ENCODE results near the gene ZBED6.
"Not testable (repeated sequence)": the region's sequence is repeated elsewhere in the genome, so short reads cannot be mapped to it uniquely, and the experiment has no call there.

Gene ZBED6

DNA sequence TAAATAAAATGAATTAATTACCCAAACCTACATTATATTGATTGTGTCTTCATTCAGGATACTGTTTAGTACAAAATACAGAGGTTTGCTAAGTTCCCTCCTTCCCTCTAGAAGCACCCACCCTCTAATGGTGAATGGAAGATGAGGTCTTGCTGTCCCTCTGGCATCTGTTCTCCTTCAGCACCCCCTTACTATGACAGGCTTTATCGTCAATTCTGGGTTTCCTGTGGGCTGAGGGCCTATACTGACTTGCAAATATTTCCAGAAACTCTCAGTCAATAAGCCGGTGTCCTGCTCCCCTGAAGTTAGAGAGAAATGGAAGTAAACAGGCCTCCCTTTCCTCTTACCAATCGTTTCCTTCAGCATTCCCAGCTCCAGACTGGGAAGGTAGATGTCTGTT, 17.3 kb upstream of the ZBED6 start:
- FAIRE-seq (no peak), DNase-seq (ENCODE audit: extremely low spot score, insufficient read length, low read depth) (no peak)

DNA sequence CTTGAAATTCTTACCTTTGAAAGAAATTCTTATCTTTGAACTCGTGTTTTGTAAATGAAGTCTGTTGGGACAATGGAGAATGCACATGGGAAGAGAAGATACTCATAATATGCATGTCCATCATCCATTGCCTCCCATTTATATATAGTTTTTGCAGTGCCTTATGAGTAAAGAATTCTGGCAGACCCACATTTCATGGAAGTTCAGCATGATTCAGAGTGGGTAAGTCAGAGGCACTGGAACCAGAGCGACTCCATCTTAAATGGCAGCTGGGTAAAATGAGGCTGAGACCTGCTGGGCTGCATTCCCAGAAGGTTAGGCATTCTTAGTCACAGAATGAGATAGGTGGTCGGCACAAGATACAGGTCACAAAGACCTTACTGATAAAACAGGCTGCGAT, 16.6 kb upstream of the ZBED6 start:
- FAIRE-seq (no peak), DNase-seq (ENCODE audit: extremely low spot score, insufficient read length, low read depth) (no peak)

DNA sequence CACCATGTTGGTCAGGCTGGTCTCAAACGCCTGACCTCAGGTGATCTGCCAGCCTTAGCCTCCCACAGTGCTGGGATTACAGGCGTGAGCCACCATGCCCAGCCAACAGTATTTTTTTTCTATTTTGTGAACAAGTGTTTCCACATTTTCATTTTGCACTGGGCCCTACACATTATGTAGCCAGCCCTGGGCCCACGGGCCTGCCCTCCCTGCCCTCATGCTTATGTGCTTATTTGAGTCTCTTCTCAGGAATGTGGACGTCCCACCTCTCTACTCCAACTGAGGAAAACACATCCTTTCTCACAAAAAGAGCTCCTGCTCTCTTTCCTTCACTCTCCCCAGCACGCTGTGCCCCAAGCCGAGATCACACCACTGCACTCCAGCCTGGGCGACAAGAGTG, 13.5 kb upstream of the ZBED6 start:
- no peak for DNase-seq (ENCODE audit: extremely low spot score, insufficient read length, low read depth)
- FAIRE-seq, result no peak

DNA sequence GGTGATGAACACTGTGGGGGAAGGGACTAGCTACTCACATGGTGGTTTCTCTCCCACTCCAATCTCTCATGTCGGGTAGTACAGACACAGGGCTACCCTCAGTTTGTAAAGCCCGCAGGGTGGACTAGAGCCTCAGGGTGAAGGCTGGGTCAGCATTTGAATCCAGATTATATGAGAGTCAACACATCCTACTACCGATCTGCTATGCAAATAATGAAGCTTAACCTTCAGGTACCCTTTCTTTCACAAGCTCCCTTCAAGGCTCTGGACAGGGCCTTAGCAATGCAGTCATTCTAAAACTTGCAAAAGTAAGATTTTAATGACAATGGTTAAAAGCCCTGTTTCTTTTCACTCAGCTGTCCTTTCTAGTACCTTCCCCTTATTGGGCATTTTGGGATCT, 5.5 kb upstream of the ZBED6 start:
- FAIRE-seq (no peak), DNase-seq (ENCODE audit: extremely low spot score, insufficient read length, low read depth) (no peak)

DNA sequence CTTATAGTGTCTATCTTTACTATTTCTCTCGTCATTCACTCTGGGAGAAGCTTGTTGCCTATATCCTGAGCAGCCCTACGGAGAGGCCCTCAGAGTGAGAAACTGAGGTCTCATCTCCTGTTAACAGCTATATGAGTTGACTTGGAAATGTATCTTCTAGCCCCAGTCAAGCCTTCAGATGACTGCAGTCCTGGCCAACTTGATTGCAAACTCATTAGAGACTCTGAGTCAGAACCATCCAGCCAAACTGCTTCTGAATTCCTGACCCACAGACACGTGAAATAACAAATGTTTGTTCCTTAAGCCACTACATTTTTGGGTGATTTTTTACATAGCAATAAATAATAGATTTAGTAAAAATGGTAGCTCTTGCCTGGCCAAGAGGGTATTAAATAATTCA, 3.9 kb upstream of the ZBED6 start:
- DNase-seq (ENCODE audit: extremely low spot score, insufficient read length, low read depth) (no peak), FAIRE-seq (no peak)

DNA sequence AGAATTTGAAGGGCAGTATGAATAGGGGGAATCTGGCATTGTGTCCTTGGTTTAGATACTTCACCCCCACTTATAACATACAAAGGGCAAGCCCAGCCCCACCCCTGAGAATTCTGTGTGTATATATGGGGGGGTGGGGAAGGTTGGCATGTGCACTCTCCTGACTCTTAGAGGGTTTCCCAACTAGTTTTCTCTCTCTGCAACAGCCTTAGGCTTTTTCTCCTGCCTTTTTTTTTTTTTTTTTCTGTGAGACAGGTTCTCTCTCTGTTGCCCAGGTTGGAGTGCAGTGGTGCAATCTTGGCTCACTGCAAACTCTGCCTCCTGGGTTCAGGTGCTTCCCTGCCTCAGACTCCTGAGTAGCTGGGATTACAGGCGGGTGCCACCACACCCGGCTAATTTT, 2.9 kb upstream of the ZBED6 start:
- no peak for DNase-seq (ENCODE audit: extremely low spot score, insufficient read length, low read depth)
- FAIRE-seq, result no peak

DNA sequence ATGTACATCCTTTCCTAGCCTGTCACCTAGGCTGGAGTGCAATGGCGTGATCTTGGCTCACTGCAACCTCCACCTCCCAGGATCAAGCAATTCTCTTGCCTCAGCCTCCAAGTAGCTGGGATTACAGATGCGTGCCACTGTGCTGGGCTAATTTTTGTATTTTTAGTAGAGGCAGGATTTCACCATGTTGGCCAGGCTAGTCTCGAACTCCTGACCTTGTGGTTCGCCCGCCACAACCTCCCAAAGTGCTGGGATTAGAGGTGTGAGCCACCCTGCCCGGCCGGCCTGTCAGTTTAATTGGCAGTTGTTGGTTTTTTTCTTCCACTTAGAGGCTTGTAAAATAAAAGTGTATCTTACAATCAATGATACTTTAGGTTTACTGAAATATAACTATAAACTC, 1.9 kb upstream of the ZBED6 start:
- FAIRE-seq; DNase-seq (ENCODE audit: extremely low spot score, insufficient read length, low read depth): not testable (repeated sequence)

DNA sequence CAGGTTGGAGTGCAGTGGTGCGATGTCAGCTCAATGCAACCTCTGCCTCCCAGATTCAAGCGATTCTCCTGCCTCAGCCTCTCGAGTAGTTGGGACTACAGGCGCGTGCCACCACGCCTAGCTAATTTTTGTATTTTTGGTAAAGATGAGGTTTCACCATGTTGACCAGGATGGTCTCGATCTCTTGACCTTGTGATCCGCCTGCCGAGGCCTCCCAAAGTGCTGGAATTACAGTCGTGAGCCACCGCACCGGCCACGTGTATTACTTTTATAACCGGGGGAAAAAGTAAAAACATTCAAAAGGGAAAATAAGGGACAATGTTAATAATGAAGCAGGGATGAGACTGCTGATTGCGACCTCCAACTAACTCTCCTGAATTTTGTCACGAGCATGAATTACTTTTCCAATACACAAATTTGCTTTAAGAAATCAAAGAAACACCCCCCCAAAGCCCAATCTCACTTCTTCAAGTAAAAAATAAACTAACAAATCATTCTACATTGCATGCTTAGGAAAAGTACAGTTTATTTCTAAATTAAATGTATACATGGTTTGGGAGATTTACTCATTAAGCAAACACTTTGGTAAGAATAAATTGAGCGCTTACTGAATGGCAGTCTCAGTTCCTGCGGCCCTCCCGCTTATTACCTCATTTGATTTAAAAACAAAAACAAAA, 521 bp upstream of the ZBED6 start:
- DNase-seq (ENCODE audit: extremely low spot score, insufficient read length, low read depth) (no peak), FAIRE-seq (no peak)

DNA sequence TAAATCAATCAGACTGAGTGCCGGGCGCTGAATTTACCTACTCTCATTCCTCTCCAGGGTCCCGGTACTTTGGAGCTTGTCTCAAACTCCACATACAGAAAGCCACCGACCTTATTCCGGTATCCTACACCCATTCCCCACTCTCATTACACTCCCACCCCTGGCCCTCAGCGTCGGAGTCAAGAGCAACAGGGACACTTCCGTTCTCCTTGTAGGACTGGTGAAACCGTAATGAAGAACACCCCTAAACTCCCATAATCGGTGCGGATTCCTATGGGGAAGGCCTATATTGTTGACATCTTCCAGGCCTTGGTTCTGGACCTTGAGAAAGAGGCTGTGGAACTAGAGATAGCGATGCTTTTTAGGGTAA, 798 bp downstream of the ZBED6 start:
- FAIRE-seq (no peak), DNase-seq (ENCODE audit: extremely low spot score, insufficient read length, low read depth) (no peak)

DNA sequence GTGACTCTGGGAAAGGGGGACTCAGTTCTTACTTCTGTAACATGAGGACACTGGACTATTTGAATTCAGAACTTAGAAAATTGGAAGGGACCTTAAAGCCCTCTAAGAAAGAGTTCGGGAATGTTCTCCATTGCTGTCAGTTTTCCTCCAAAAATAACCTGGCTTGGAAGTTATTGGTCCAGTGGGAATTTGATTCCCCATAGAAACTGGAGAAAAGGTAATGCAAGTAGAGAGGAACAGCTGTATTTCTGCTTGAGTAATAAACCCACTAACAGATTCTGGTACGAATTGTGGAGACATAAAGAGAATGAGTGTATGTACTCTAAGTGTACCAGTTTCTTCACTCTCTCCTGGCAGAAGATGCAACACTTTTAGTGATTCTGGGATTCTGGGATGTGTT, 1.8 kb downstream of the ZBED6 start:
- FAIRE-seq, result no peak

DNA sequence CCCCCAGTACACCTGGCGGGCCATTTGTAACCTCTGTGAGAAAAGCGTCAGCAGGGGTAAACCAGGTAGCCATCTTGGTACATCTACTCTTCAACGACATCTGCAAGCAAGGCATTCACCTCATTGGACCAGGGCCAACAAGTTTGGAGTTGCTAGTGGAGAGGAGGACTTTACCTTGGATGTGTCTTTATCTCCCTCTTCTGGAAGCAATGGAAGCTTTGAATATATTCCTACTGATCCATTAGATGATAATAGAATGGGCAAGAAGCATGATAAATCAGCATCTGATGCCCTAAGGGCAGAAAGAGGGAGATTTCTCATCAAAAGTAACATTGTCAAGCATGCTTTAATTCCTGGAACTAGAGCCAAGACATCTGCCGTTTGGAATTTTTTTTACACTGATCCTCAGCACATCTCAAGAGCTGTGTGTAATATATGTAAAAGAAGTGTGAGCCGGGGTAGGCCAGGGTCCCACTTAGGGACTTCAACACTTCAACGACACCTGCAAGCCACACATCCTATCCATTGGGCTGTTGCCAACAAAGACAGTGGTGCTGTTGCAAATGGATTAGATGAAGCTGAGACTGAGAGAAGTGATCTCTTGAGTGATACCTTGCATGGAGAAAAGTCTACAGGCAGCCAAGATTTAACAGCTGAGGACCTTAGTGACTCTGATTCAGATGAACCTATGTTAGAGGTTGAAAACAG, 2.7 kb downstream of the ZBED6 start:
- DNase-seq (ENCODE audit: extremely low spot score, insufficient read length, low read depth) (no peak), FAIRE-seq (no peak)

More for the DNA sequence above, 1.8 kb downstream of the ZBED6 start:
- DNase-seq (ENCODE audit: extremely low spot score, insufficient read length, low read depth), result no peak

DNA sequence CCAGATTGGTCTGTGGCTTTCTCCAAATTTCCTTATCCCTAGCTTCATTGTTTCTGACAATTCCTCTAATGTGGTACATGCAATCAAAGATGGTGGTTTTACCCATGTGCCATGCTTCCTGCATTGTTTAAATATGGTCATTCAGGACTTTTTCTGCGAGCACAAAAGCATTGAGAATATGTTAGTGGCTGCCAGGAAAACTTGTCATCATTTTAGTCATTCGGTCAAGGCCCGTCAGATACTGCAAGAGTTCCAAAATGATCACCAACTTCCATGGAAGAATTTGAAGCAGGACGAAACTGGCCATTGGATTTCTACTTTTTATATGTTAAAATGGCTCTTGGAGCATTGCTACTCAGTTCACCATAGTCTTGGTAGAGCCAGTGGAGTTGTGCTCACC, 3.7 kb downstream of the ZBED6 start:
- no peak for DNase-seq (ENCODE audit: extremely low spot score, insufficient read length, low read depth)
- FAIRE-seq, result no peak

DNA sequence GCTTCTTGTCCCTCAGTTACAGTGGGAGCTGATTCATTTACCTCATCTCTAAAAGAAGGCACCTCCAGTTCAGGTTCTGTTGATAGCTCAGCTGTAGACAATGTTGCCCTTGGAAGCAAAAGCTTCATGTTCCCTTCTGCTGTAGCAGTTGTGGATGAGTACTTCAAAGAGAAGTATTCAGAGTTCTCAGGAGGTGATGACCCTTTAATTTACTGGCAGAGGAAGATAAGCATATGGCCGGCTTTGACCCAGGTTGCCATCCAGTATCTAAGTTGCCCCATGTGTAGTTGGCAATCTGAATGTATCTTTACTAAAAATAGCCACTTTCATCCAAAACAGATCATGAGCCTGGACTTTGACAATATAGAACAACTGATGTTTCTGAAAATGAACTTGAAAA, 4.5 kb downstream of the ZBED6 start:
- FAIRE-seq (no peak), DNase-seq (ENCODE audit: extremely low spot score, insufficient read length, low read depth) (no peak)

DNA sequence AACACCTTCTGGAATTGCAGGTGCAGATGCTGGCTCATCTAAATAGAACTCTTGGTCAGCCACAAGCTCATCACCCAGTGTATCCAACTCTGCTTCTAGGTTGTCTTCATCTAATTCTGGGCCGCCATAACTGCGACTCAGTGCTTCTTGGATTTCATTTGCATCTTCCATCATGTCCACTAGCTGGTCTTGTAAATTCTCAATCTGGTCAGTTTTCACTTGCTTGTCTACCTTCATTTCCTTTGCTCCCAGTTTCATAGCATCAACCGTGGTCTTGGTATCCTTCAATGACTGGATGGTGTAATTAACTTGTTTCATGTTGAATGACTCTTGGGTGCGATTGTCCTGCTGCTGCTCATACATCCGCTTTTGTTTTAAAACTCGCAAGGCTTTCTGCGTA, 10.3 kb downstream of the ZBED6 start:
- DNase-seq (ENCODE audit: extremely low spot score, insufficient read length, low read depth) (no peak), FAIRE-seq (no peak)

DNA sequence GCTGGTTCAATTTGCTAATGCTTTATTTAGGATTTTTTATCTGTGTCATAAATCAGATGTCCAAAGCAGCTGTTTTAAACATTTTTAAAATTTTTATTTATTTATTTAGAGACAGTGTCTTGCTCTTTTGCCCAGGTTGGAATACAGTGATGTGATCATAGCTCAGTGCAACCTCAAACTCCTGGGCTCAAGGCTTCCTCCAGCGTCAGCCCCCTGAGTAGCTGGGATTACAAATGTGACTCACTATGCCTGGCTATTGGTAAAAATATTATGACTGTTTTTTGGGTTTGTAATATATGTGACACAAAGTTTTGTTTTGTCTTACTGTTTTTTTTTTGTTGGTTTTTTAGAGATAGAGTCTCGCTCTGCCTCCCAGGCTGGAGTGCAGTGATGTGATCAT, 11.8 kb downstream of the ZBED6 start:
- DNase-seq (ENCODE audit: extremely low spot score, insufficient read length, low read depth), result no peak
- FAIRE-seq, result no peak

DNA sequence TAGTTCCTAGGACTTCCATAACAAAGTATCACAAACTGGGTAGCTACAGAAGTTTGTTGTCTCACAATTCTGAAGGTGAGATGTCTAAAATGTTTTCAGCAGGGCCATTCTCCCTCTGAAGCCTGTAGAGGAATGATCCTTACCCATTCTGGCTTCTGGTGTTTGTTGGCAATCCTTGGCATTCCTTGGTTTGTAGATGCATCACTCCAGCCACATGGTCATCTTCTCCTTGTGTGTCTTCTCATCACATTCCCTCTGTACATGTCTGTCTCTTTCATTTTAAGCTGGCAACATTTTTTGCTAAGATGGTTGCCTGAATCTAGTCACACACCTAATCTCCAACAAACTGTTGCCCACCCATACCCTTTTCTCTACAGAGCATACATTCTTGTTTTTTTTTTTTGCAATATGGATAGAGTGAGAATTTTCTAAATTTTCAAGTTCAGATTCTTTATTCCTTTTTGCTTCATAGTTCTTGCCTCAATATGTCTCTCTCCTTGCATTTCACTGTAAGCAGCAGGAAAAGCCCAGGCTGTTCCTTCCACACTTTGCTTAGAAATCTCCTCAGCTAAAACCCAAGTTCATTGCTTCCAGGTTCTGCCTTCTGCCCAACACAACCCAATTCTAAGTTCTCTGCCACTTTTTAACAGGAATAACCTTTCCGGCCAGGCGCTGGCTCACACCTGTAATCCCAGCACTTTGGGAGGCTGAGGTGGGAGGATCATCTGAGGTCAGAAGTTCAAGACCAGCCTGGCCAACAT, 18.3 kb downstream of the ZBED6 start:
- DNase-seq (ENCODE audit: extremely low spot score, insufficient read length, low read depth), result no peak

DNA sequence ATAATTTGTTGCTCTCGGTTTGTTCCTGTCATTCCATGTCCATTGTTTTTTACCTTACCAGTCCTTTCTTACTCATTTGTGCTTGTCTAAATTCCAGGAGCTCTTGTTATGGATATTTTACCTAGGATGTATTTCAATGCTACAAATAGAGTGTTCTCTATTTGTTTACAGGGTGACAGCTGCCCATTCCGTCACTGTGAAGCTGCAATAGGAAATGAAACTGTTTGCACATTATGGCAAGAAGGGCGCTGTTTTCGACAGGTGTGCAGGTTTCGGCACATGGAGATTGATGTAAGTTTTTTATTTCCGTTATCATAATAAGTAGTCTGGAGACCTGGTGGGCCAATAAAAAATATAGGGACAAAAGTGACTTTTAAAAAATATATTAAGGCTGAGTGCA, 23.0 kb downstream of the ZBED6 start:
- DNase-seq (ENCODE audit: extremely low spot score, insufficient read length, low read depth) (no peak), FAIRE-seq (no peak)

More for the DNA sequence above, 18.3 kb downstream of the ZBED6 start:
- no peak for FAIRE-seq

DNA sequence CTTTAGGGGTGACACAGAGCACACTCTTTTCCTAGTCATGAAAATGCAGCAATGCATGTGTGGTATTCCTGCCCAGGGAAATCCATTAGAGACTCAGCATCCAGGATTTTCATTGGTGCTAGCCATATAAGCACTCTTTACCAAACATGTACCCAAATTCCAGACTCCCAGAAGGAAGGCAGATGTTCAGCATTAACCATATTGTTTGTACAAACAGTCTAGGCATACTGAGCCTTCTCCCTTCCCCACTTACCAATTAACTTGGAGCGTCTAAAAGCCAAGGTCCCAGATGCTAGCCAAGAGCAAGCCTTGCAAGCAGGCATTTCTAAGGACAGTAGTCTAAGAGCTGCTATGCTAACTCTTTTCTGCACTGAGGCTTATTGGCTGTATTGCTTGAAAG, 27.9 kb downstream of the ZBED6 start:
- DNase-seq (ENCODE audit: extremely low spot score, insufficient read length, low read depth) (no peak), FAIRE-seq (no peak)

DNA sequence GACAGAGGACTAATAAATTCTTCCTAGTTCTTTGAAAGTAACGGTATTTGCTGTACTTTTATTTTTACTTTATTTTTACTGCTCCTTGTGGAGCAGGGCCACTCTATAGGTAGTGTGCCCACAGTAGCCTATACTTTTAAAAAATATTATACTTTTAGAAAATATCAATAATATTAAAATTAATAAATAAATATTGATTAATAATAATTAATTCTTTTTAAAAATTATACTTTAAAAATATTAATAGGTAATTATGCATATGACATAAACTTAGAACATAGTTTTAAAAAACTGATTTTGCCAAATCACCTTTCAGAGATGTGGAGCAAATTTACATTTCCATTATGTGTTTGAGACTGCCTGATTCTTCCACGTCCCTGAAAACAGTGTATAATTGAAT, 30.8 kb downstream of the ZBED6 start:
- FAIRE-seq, result no peak
- no peak for DNase-seq (ENCODE audit: extremely low spot score, insufficient read length, low read depth)

DNA sequence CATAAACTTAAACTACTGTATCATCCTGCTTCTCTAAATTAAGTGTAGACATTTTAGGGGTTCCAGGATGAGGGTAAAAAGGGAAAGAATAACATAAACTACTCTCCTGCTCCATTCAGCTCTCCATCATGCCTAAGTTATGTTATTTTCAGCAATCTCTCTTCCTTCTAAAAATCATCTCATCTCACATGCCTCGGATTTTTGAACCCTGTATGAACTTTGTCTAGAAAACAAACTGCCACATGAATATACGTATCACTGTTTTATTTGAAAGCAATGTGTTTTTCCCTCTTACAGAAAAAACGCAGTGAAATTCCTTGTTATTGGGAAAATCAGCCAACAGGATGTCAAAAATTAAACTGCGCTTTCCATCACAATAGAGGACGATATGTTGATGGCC, 32.6 kb downstream of the ZBED6 start:
- DNase-seq (ENCODE audit: extremely low spot score, insufficient read length, low read depth) (no peak), FAIRE-seq (no peak)

DNA sequence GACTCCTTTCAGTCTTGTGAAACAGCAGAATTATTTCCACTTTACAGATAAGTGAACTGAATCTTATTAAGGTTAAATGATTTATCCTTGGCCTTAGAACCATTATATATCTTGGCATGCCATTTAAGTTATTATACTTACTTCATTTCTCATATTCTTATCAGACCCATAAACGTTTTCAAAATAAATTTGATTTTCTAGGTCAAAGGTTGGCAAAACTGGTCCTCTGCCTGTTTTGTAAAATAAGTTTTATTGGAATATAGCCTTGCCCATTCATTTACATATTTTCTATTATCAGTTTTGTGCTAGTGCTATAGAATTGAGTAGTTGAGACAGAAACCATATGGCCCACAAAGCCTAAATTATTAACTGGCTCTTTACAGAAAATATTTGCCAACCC, 33.1 kb downstream of the ZBED6 start:
- no peak for FAIRE-seq
- no peak for DNase-seq (ENCODE audit: extremely low spot score, insufficient read length, low read depth)

All from GM18507 (cell line).